KOPT-K1 (cell line): ENCODE data around the gene SYNDIG1.

ENCODE experiments used
- H3K27ac ChIP-seq: fragments of 200-600 bp; sonication (generic); 2 replicates; pipeline ENCODE4 v1.5.1; 2016; ENCODE audit warnings: antibody characterized with exemption, mild to moderate bottlenecking, low read depth, low read length; ENCODE audit not compliant: poor library complexity, severe bottlenecking
- H3K36me3 ChIP-seq: fragments of 200-600 bp; sonication (generic); 2 replicates; pipeline ENCODE4 v1.5.1; 2017; ENCODE audit warnings: antibody characterized with exemption, mild to moderate bottlenecking, low read length, moderate library complexity; ENCODE audit not compliant: insufficient read depth
- H3K9me3 ChIP-seq: fragments of 200-600 bp; sonication (generic); 2 replicates; pipeline ENCODE4 v1.5.1; 2017; ENCODE audit warnings: antibody characterized with exemption, low read length, mild to moderate bottlenecking; ENCODE audit not compliant: insufficient read depth, poor library complexity, severe bottlenecking

The SYNDIG1 gene

GRCh38 chr20:24469116-24469893 lies at the start of gene SYNDIG1:
TSS of gene SYNDIG1 (plus strand) at chr20:24469629. CDS start at chr20:24543098, 73,469 bp downstream.
- no peaks in the 10 kb centered on the region for H3K36me3 ChIP-seq
- no peak within 1 kb of the TSS for H3K27ac ChIP-seq
- peaks cover 13% of the 10 kb centered on the region for H3K9me3 ChIP-seq

GRCh38 chr20:24419786-24420185 lies 49.6 kb upstream of the SYNDIG1 start:
- H3K36me3 ChIP-seq: no peaks in the 10 kb centered on the region
- H3K9me3 ChIP-seq: peaks cover 18% of the 10 kb centered on the region
- no peak overlapping the region for H3K27ac ChIP-seq

- Histone ChIP-seq H3K27ac (no peak overlapping the region), H3K9me3 (peaks cover 14% of the 10 kb centered on the region), H3K36me3 (no peaks in the 10 kb centered on the region)
Measured at GRCh38 chr20:24420567-24420966, 48.9 kb upstream of the SYNDIG1 start.

- Histone ChIP-seq H3K36me3 (no peaks in the 10 kb centered on the region), H3K9me3 (peaks cover 9% of the 10 kb centered on the region), H3K27ac (no peak overlapping the region)
Measured at GRCh38 chr20:24421071-24421470, 48.4 kb upstream of the SYNDIG1 start.

GRCh38 chr20:24422091-24422760 lies 47.2 kb upstream of the SYNDIG1 start:
- no peaks in the 10 kb centered on the region for H3K36me3 ChIP-seq
- no peak overlapping the region for H3K27ac ChIP-seq
- no peaks in the 10 kb centered on the region for H3K9me3 ChIP-seq

- Histone ChIP-seq H3K36me3 (no peaks in the 10 kb centered on the region), H3K27ac (no peak overlapping the region), H3K9me3 (no peaks in the 10 kb centered on the region)
Measured at GRCh38 chr20:24423390-24424313, 45.8 kb upstream of the SYNDIG1 start.

- no peaks in the 10 kb centered on the region for H3K9me3 ChIP-seq
- H3K36me3 ChIP-seq: no peaks in the 10 kb centered on the region
- no peak overlapping the region for H3K27ac ChIP-seq
Measured at GRCh38 chr20:24425523-24426135, 43.8 kb upstream of the SYNDIG1 start.

- H3K36me3 ChIP-seq: no peaks in the 10 kb centered on the region
- no peaks in the 10 kb centered on the region for H3K9me3 ChIP-seq
- H3K27ac ChIP-seq: no peak overlapping the region
Measured at GRCh38 chr20:24431279-24432045, 38.0 kb upstream of the SYNDIG1 start.

- Histone ChIP-seq H3K36me3 (no peaks in the 10 kb centered on the region), H3K9me3 (no peaks in the 10 kb centered on the region), H3K27ac (no peak overlapping the region)
Measured at GRCh38 chr20:24432046-24432442, 37.4 kb upstream of the SYNDIG1 start.

- no peaks in the 10 kb centered on the region for H3K9me3 ChIP-seq
- H3K27ac ChIP-seq: no peak overlapping the region
- H3K36me3 ChIP-seq: no peaks in the 10 kb centered on the region
Measured at GRCh38 chr20:24436160-24436559, 33.3 kb upstream of the SYNDIG1 start.

GRCh38 chr20:24437196-24438082 lies 32.0 kb upstream of the SYNDIG1 start:
- Histone ChIP-seq H3K9me3 (no peaks in the 10 kb centered on the region), H3K27ac (no peak overlapping the region), H3K36me3 (no peaks in the 10 kb centered on the region)

- H3K36me3 ChIP-seq: no peaks in the 10 kb centered on the region
- no peak overlapping the region for H3K27ac ChIP-seq
- no peaks in the 10 kb centered on the region for H3K9me3 ChIP-seq
Measured at GRCh38 chr20:24438331-24438730, 31.1 kb upstream of the SYNDIG1 start.

GRCh38 chr20:24439737-24440387 lies 29.6 kb upstream of the SYNDIG1 start:
- Histone ChIP-seq H3K36me3 (no peaks in the 10 kb centered on the region), H3K27ac (no peak overlapping the region), H3K9me3 (no peaks in the 10 kb centered on the region)
